Fibroblast of lung (primary cell): ENCODE measurements around the gene JAM2.

ENCODE experiments used
- CTCF ChIP-seq, 2 donors: IDR thresholded peaks in 1 of 2; conservative IDR thresholded peaks in 1 of 2; 1 replicate in 1 of 2; 2 replicates in 1 of 2; pipeline ENCODE4 v1.5.1; 2011 to 2012; ENCODE audit warnings: low read length in 2 of 2, control low read depth in 1 of 2, inconsistent platforms in 1 of 2, low read depth in 1 of 2, mild to moderate bottlenecking in 1 of 2
- EZH2 ChIP-seq: IDR thresholded peaks from 2 replicates; pipeline ENCODE4 v1.5.1; 2012; ENCODE audit warnings: low read length, control low read depth, mild to moderate bottlenecking; ENCODE audit errors: missing control alignments

GRCh38 chr21:25589887-25590286, 49.2 kb upstream of the JAM2 start:
- no peak for TF ChIP-seq CTCF (conservative IDR thresholded peaks at IDR 0.05 in 1 of 2, IDR thresholded peaks at IDR 0.05 in 1 of 2; ENCODE audit: low read depth in 1 of 2, low read length in 2 of 2)
- TF ChIP-seq EZH2: no peak
